IMR-90 (cell line): Measurements from ENCODE around the gene IDI2. TPM values are rescaled to one million over a fixed set of nuclear protein-coding genes. Genes with fewer than 3 reads are reported as not detected.

Experiments
- ATAC-seq: fragments of 200-7000 bp; cut with Tn5 transposase; 2 replicates; pipeline ENCODE4 v1.9.1; 2020; ENCODE audit warnings: low read depth, mild to moderate bottlenecking, moderate library complexity
- BruUV-seq: library from RNA; stranded (reverse); fragments of 400-500 nt; replicated peaks from 2 replicates; lab custom pipeline; 2021; lab: Mats Ljungman, UMichigan
- CTCF ChIA-PET: fragments of 300-600 bp; formaldehyde crosslinking; extraction: SDS; loops from one replicate; lab custom pipeline; 2021; ENCODE audit warnings: antibody characterized with exemption; lab: Yijun Ruan, JAX
- POLR2A ChIA-PET: fragments of 300-600 bp; sonication (Branson Sonifier 250); formaldehyde crosslinking; loops from one replicate; lab custom pipeline; 2022; ENCODE audit warnings: antibody characterized with exemption; ENCODE audit not compliant: unreplicated experiment; lab: Charles Lee
- DNase-seq: peaks from one replicate; pipeline ENCODE4 v3.0.0; 2013
- H2AFZ ChIP-seq: replicated peaks from 2 replicates; pipeline ENCODE3; 2013; ENCODE audit warnings: low read length, mild to moderate bottlenecking; ENCODE audit not compliant: poor library complexity
- H2AK5ac ChIP-seq: 2 replicates; pipeline ENCODE4 v1.6.1; 2013; ENCODE audit warnings: low read depth, low read length, inconsistent platforms
- H2AK9ac ChIP-seq: replicated peaks from 2 replicates; pipeline ENCODE3; 2013; ENCODE audit warnings: mild to moderate bottlenecking, low read depth, low read length, moderate library complexity; ENCODE audit not compliant: poor library complexity
- H2BK120ac ChIP-seq: 2 replicates; pipeline ENCODE4 v1.6.1; 2013; ENCODE audit warnings: low read depth, low read length, inconsistent platforms
- H2BK15ac ChIP-seq: 3 replicates; pipeline ENCODE4 v1.6.1; 2013; ENCODE audit warnings: low read depth, low read length, inconsistent platforms
- H2BK20ac ChIP-seq: 2 replicates; pipeline ENCODE4 v1.6.1; 2013; ENCODE audit warnings: low read depth, mild to moderate bottlenecking, inconsistent platforms, low read length, moderate library complexity
- H2BK5ac ChIP-seq: 2 replicates; pipeline ENCODE4 v1.6.1; 2013; ENCODE audit warnings: mild to moderate bottlenecking, low read depth, low read length, inconsistent platforms; ENCODE audit not compliant: poor library complexity, severe bottlenecking
- H3K14ac ChIP-seq: replicated peaks from 2 replicates; pipeline ENCODE4 v1.6.1; 2013; ENCODE audit warnings: low read depth, low read length, inconsistent platforms
- H3K18ac ChIP-seq: 2 replicates; pipeline ENCODE4 v1.6.1; 2013; ENCODE audit warnings: low read depth, low read length, control low read depth
- H3K23ac ChIP-seq: 2 replicates; pipeline ENCODE4 v1.6.1; 2013; ENCODE audit warnings: low read depth, low read length, inconsistent platforms
- H3K27ac ChIP-seq: 2 replicates; pipeline ENCODE4 v1.5.1; 2013; ENCODE audit warnings: mild to moderate bottlenecking, control low read depth, low read length; ENCODE audit not compliant: insufficient read depth
- H3K27me3 ChIP-seq: 2 replicates; pipeline ENCODE4 v1.6.1; 2013; ENCODE audit warnings: low read length; ENCODE audit not compliant: control insufficient read depth, insufficient read depth
- H3K36me3 ChIP-seq: 2 replicates; pipeline ENCODE4 v1.6.1; 2013; ENCODE audit warnings: low read length, mixed read lengths; ENCODE audit not compliant: control insufficient read depth, insufficient read depth
- H3K4ac ChIP-seq: 2 replicates; pipeline ENCODE4 v1.6.1; 2013; ENCODE audit warnings: low read depth, low read length, inconsistent platforms
- H3K4me1 ChIP-seq: 2 replicates; pipeline ENCODE4 v1.6.1; 2013; ENCODE audit warnings: low read length, mixed read lengths; ENCODE audit not compliant: control insufficient read depth, insufficient read depth
- H3K4me2 ChIP-seq: 2 replicates; pipeline ENCODE4 v1.6.1; 2013; ENCODE audit warnings: low read depth, mild to moderate bottlenecking, control low read depth, low read length, moderate library complexity
- H3K4me3 ChIP-seq: 2 replicates; pipeline ENCODE4 v1.5.1; 2013; ENCODE audit warnings: low read depth, mild to moderate bottlenecking, control low read depth, low read length, moderate library complexity; ENCODE audit not compliant: insufficient read depth
- H3K56ac ChIP-seq: 2 replicates; pipeline ENCODE4 v1.6.1; 2013; ENCODE audit warnings: low read length, inconsistent platforms; ENCODE audit not compliant: insufficient read depth; ENCODE audit errors: extremely low read depth
- H3K79me1 ChIP-seq, 2 experiments: 2 replicates each; pipeline ENCODE4 v1.6.1; 2013; ENCODE audit warnings: low read length in 2 of 2, inconsistent platforms in 1 of 2, low read depth in 1 of 2
- H3K9ac ChIP-seq: 2 replicates; pipeline ENCODE4 v1.6.1; 2013; ENCODE audit warnings: low read depth, low read length, control low read depth
- H3K9me1 ChIP-seq: 2 replicates; pipeline ENCODE4 v1.6.1; 2013; ENCODE audit warnings: low read length, inconsistent platforms; ENCODE audit not compliant: insufficient read depth
- H3K9me3 ChIP-seq: 2 replicates; pipeline ENCODE4 v1.6.1; 2013; ENCODE audit warnings: low read length; ENCODE audit not compliant: control insufficient read depth, insufficient read depth
- H4K20me1 ChIP-seq: 2 replicates; pipeline ENCODE4 v1.6.1; 2013; ENCODE audit warnings: low read length, inconsistent platforms; ENCODE audit not compliant: insufficient read depth
- H4K5ac ChIP-seq: 2 replicates; pipeline ENCODE4 v1.6.1; 2013; ENCODE audit warnings: mild to moderate bottlenecking, low read depth, low read length, control low read depth
- H4K8ac ChIP-seq, 2 experiments: 2 replicates each; pipeline ENCODE4 v1.6.1; 2013; ENCODE audit warnings: low read depth in 2 of 2, low read length in 2 of 2, control low read depth in 1 of 2, inconsistent platforms in 1 of 2
- H4K91ac ChIP-seq: 2 replicates; pipeline ENCODE4 v1.6.1; 2013; ENCODE audit warnings: low read depth, low read length, inconsistent platforms; ENCODE audit not compliant: insufficient read depth
- MAFK ChIP-seq: IDR thresholded peaks from 2 replicates; pipeline ENCODE4 v1.6.1; 2012; ENCODE audit warnings: low read depth, low read length, improper control_type of control experiment
- MAZ ChIP-seq: IDR thresholded peaks from 2 replicates; pipeline ENCODE4 v1.6.1; 2012; ENCODE audit warnings: low read depth, mild to moderate bottlenecking, low read length, improper control_type of control experiment, moderate library complexity, borderline replicate concordance
- NFE2L2 ChIP-seq: fragments of 150-350 bp; IDR thresholded peaks from 2 replicates; pipeline ENCODE4 v1.6.1; 2016; ENCODE audit warnings: low read depth, mild to moderate bottlenecking, low read length
- POLR2A ChIP-seq: IDR thresholded peaks from 2 replicates; pipeline ENCODE4 v1.6.1; 2012; ENCODE audit warnings: mild to moderate bottlenecking, low read depth, low read length
- USF2 ChIP-seq: fragments of 150-350 bp; IDR thresholded peaks from 2 replicates; pipeline ENCODE4 v1.6.1; 2017; ENCODE audit warnings: mild to moderate bottlenecking, antibody characterized with exemption, low read length, low read depth
- WGBS, 2 experiments: methylation state at CpG; one replicate each; pipeline versions ENCODE4 v1.1.5 to v1.1.7; 2013; ENCODE audit warnings: missing lambda C conversion rate in 2 of 2; ENCODE audit not compliant: insufficient read length in 1 of 2; ENCODE audit errors: extremely low coverage in 2 of 2; 5-methylcytosine and 5-hydroxymethylcytosine counted together
- dilution Hi-C: fragments of 300-500 bp; cut with HindIII; formaldehyde crosslinking; loops from one replicate; pipeline ENCODE4 v1.14.3; 2018; ENCODE audit warnings: low sequenced_read_pairs; ENCODE audit not compliant: unreplicated experiment
- in situ Hi-C: fragments of 300-500 bp; cut with MboI; formaldehyde crosslinking; loops from 3 replicates; pipeline ENCODE4 v1.14.3; 2019; ENCODE audit warnings: low sequenced_read_pairs, inconsistent platforms, mixed read lengths
- intact Hi-C: fragments of 100-400 bp; cut with micrococcal nuclease; formaldehyde crosslinking; loops from 2 replicates; pipeline ENCODE4 v1.10.0; 2022
- polyA plus RNA-seq, 3 experiments: library from polyadenylated mRNA; depleted of rRNA; stranded (reverse); fragments of >200 nt; gene quantifications; 2 replicates each; pipeline ENCODE4 v1.2.3, GENCODE V29; 2012; ENCODE audit warnings: low replicate concordance in 1 of 3
- total RNA-seq: library from RNA; depleted of rRNA; stranded (reverse); fragments of >200 nt; gene quantifications from 2 replicates; pipeline ENCODE4 v1.2.3, GENCODE V29; 2012

Gene IDI2
- total and polyA plus RNA-seq, 2 of the 4 experiments (the other 2 are of a cell fraction) = not detected

- no TSS peak for BruUV-seq
- peaks cover 28% of the 10 kb centered on the region for H4K20me1 ChIP-seq
- H2BK20ac ChIP-seq = no peak overlapping the region
- H3K27me3 ChIP-seq = no peaks in the 10 kb centered on the region
- TF ChIP-seq USF2 = no peak
- no peak for TF ChIP-seq NFE2L2
- TF ChIP-seq MAZ = no peak
- TF ChIP-seq MAFK = no peak
- TF ChIP-seq POLR2A = no peak
- dilution Hi-C loops (no loop called here), in situ Hi-C loops (no loop called here), intact Hi-C loops (no loop called here)
- H3K27ac ChIP-seq = no peak overlapping the region
- no peak overlapping the region for H3K4me3 ChIP-seq
- DNase-seq (no peak), ATAC-seq (no peak)
- no peaks in the 10 kb centered on the region; the same call in 1 of the 2 replicates for H3K4me1 ChIP-seq
- H3K56ac ChIP-seq = no peak overlapping the region
- H3K23ac ChIP-seq = no peak overlapping the region
- H3K4ac ChIP-seq = no peak overlapping the region
- no peak overlapping the region for H3K4me2 ChIP-seq
- H2AK5ac ChIP-seq = no peak overlapping the region
- H4K91ac ChIP-seq = no peak overlapping the region
- H3K9me3 ChIP-seq = no peaks in the 10 kb centered on the region
- 100% methylated on average over 1 of the region's 7 CpGs; no CpG with 5 or more reads in 1 of the 2 experiments for WGBS, 2 experiments
- H3K14ac ChIP-seq = no peak overlapping the region
- H4K5ac ChIP-seq = no peak overlapping the region
- H3K36me3 ChIP-seq = peaks cover 56% of the 10 kb centered on the region
- no peak overlapping the region for H3K18ac ChIP-seq
- H3K9me1 ChIP-seq = peaks cover 5% of the 10 kb centered on the region
- no peak overlapping the region for H3K9ac ChIP-seq
- H2AK9ac ChIP-seq = no peak overlapping the region
- H2BK15ac ChIP-seq = no peak overlapping the region
- CTCF ChIA-PET = interaction anchor here (0.6 kb wide), 1 partner anchor 108 kb away, joined by 3 read pairs; no protein-coding TSS in a partner anchor
- no peak overlapping the region for H4K8ac ChIP-seq
- H3K79me1 ChIP-seq = peaks cover 44 to 49% of the 10 kb centered on the region in 2 experiments
- H2BK120ac ChIP-seq = no peak overlapping the region
- no peak overlapping the region for H2AFZ ChIP-seq
- POLR2A ChIA-PET = no interaction called here
- no peak overlapping the region for H2BK5ac ChIP-seq
Observed at GRCh38 chr10:995559-995926, 30.1 kb downstream of the IDI2 start.
